SKM-1 (cell line): ENCODE measurements around the gene TADA3.

Experiments
- DNase-seq: peaks from one replicate; lab custom pipeline; 2025; ENCODE audit not compliant: unreplicated experiment; lab: John Stamatoyannopoulos, UW

Gene TADA3, protein sequence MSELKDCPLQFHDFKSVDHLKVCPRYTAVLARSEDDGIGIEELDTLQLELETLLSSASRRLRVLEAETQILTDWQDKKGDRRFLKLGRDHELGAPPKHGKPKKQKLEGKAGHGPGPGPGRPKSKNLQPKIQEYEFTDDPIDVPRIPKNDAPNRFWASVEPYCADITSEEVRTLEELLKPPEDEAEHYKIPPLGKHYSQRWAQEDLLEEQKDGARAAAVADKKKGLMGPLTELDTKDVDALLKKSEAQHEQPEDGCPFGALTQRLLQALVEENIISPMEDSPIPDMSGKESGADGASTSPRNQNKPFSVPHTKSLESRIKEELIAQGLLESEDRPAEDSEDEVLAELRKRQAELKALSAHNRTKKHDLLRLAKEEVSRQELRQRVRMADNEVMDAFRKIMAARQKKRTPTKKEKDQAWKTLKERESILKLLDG

GRCh38 chr3:9792405-9793160 is at the start of gene TADA3, which contains the start of gene ARPC4:
Gene TADA3, minus strand, starts transcription at chr3:9792473. Its CDS starts 1,007 bp downstream, at chr3:9791466.
Gene ARPC4, plus strand, starts transcription at chr3:9793082. Its CDS starts 40 bp downstream, at chr3:9793122.
- peak; percentile 95 for DNase-seq

DNA sequence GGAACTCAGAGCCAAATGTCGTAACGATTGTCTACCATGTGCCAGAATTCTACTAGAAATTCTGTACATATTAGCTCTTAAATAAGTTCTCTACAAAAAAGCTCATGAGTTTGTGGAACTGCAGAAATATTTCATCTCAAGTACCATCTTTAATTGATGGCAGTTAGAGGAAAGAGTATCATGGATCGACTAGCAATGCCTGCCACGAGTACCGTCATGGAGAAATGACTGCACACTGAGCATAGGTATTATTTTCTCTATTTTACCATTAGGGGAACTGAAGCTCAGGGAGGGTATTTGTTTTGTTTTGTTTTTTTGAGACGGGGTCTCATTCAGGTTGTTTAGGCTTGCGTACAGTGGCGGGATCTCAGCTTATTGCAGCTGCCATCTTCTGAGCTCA is 48.7 kb upstream of the TADA3 start:
- DNase-seq = no peak

DNA sequence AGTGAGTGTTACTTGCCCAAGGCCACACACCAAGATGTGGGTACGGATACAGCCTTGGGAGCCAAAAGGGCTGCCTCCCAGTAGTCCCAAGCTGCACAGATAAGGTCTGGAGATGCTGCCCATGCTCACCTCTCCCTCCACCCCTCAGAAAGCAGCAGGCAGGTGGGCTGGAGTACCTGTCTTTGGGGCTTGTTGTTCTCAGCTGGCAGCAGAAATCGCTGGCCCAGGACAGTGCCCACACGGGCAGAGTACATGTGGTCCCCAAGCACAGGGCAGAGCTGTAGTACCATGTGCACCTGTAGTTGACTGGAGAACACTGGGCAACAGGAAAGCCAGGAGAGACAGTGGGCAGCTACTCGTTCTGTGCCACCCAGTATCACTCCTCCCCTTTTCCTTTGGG is 46.6 kb upstream of the TADA3 start:
- no peak for DNase-seq

DNA sequence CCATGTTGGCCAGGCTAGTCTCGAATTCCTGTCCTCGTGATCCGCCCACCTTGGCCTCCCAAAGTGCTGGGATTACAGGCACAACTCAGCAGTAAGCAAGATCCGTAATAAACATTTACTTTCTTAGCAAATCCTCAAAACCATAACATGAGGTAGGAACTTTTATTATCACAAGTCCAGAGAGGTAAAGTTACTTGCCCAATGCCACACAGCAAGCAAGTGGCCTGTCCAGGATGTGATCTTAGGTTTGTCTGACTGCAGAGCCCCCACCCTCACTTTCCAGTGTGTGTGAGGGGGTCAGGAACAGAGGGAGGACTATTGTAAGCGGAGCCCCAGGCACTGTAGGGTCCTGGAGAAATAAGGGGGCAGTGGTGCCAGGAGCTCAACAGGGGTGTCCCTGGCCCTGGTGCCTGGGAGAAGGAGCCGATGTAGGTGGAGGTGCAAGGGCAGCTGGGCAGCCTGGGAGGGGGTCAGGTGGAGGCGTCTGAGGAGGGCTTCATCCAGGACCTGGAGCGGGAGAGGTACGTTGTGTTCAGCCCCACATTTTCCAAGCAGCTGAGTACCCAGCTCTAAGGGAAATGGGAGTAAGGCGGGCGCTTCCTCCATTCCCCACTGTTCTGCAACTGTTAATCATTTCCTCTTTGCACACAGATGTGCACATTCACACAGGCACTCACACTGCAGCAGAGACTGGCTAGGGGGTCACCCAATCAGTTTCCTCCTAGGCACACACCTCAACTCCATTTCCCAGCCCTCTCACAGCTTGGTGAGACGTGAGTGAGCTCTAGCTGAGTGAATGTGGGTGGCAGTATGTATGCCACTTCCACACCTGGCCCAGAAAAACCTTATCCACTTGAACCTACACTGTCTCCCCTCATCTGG is 45.7 kb upstream of the TADA3 start:
- DNase-seq = no peak

GRCh38 chr3:9834520-9835380 is 42.5 kb upstream of the TADA3 start:
- no peak for DNase-seq

DNA sequence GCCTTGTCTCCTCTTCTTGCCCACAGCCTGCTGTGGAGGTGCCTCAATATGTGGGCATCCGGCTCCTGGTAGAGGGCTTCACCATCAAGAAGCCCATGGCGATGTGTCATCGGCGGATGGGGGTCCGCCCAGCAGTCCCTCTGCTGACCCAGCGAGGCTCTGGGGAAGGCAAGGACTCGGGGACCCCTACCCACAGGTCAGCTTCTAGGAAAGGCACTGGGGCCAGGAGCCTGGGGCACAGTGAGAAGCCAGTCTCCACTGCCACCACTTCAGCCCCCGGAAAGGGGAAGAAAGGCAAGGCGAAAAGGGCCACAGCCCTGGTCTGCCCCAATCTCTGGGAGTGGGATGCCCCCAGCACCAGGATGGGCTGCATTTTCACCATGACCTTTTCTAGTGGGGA is 40.8 kb upstream of the TADA3 start:
- DNase-seq = no peak

DNA sequence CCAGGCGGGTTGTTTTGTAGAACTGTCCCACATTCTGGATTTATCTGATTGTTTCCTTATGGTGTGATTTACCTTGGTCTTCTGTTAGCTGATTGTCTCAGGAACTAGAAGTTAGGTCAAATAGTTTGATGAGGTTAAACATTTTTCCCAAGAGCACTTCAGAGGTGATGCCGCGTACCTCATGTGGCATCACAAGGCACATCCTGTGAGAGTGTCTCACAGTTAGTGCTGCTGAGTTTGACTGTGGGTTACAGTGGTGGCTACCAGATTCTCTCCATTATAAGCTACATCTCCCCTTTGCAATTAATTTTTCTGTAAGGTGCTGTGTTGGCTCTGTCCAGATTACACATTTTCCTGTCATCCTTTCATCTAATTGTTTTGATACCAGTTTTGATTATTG is 39.0 kb upstream of the TADA3 start:
- no peak for DNase-seq

DNA sequence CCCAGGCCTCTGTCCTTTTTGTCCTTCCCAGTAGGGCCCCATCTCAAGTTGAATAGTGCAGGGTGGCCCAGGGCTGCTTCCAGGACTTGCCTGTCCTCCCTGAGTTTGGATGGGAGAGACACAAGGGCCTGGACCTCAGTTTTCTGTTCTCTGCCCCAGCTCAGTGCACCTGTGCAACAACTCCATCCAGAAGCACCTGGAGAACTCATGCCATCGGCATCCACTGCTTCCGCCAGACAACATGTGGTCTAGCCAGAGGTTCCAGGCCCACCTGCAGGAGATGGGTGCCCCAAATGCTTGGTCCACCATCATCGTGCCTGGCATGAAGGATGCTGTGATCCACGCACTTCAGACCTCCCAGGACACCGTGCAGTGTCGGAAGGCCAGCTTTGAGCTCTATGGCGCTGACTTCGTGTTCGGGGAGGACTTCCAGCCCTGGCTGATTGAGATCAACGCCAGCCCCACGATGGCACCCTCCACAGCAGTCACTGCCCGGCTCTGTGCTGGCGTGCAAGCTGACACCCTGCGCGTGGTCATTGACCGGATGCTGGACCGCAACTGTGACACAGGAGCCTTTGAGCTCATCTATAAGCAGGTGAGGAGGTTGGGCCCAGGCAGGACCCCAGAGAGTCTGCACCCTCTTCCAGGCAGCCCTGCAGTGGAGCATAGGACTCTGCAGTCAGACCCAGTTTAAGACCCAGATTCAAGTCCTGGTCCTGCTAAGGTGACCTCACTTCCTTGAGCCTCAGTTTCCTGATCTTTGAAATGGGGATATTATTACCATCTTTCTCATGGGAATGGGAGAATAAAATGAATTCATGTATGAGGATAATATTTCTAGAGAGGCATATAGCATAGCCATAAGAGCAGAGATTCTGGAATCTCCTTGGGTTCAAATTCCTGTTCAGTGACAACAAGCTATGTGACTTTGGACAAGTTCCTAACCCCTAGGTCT is 36.8 kb upstream of the TADA3 start:
- no peak for DNase-seq

DNA sequence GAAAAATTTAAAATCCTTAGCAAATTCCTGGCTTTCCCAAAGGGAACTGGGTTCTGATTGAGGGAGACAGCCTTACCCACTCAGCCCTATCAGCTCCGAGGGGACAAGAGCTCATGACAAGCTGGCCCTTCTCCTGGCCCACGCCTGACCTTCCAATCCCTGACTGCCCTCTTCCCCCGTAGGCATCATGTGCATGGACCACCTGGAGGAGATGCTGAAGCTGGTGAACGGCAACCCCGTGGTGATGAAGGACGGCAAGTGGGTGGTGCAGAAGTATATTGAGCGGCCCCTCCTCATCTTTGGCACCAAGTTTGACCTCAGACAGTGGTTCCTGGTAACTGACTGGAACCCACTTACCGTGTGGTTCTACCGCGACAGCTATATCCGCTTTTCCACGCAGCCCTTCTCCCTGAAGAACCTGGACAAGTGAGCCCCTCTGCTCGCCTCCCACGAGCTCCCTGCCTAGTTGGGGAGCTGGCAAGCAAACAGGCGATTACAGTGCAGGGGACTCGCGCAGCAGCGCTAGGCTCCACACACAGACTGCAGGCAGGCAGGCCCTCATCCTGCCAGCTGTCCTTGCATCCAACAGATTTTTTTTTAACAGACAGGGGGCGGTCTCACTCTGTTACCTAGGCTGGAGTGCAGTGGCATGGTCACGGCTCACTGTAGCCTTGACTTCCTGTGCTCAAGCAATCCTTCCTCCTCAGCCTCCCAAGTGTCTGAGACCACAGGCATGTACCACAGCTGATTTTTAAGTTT is 34.7 kb upstream of the TADA3 start:
- peak; percentile 37 for DNase-seq

DNA sequence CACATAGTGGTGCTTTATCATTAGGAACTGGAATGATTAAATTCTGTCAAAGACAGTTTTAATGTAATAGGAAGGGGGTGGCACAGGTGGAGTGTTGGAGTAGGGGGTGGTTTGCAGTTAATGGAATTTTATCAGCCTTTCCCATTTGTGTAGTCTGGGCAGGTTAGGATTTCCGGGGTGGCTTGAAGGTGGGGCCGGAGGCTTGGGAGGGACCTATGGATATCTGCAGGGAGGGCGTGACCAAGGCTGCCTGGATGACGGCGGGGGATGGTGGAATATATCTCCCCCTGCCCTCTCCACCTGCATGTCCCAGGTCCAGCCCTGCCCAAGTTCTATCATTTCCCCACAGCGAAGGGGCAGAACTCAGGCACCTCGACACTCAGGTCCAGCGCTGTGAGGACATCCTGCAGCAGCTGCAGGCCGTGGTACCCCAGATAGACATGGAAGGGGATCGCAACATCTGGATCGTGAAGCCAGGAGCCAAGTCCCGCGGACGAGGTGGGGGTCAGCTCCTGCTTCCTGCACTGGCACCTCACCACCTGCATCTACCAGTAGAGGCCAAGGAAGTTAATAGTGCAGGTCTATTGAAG is 33.3 kb upstream of the TADA3 start:
- no peak for DNase-seq

DNA sequence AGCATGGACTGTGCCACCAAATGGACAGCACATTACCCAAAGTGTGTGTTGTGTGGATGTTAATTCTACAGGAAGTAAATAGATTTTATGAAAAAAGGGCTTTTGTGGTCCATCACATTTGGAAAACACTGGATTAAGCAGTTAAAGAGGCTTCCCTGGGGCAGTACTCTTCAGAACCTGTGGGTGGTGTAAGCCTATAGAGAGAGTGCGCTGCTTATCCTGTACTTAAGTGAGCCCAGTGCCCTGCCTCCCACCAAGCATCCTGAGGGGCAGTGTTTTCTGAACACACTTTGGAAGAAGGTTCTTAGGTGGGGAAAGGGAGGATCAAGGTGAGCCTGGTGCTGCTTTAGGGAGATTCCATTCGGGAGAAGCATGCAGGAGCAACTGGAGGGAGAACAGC is 28.7 kb upstream of the TADA3 start:
- no peak for DNase-seq

- no peak for DNase-seq
Measured at GRCh38 chr3:9820543-9820942, 28.3 kb upstream of the TADA3 start.

- DNase-seq = no peak
Measured at GRCh38 chr3:9818666-9819335, 26.5 kb upstream of the TADA3 start.

DNA sequence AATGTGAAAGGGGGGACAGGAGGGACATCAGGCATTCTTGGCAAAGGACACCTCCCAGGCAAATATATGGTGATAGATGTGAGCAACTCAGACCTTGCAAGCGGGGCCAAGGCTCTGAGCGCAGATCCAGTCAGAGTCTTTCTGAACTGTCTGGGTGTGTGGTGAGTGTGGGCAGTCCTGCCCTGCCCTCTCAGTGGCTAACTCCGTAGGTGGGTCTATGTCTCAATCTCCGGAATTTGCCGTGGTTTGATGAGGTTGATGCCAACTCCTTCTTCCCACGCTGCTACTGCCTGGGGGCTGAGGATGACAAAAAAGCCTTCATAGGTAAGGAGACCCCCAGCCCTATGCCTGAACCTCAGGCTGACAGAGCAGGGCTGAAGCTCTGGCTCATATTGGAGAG is 25.2 kb upstream of the TADA3 start:
- DNase-seq = no peak

DNA sequence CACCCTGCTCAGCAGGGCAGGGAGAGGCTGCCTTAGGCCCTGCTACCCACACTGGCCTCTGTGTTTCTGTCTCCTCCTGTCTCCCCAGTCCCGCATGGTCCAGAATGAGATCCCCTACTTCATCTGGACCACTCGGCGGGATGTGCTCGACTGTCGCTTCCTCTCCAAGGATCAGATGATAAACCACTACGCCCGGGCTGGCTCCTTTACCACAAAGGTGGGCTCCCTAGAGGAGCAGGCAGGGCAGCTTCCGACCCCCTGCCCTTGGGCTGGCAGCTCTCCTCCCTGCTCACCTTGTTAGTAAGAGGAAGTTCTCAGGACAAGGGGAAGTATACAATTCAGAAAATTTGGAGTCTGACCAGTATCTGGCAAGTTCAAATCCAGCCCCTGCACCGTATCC is 23.7 kb upstream of the TADA3 start:
- DNase-seq = no peak

DNA sequence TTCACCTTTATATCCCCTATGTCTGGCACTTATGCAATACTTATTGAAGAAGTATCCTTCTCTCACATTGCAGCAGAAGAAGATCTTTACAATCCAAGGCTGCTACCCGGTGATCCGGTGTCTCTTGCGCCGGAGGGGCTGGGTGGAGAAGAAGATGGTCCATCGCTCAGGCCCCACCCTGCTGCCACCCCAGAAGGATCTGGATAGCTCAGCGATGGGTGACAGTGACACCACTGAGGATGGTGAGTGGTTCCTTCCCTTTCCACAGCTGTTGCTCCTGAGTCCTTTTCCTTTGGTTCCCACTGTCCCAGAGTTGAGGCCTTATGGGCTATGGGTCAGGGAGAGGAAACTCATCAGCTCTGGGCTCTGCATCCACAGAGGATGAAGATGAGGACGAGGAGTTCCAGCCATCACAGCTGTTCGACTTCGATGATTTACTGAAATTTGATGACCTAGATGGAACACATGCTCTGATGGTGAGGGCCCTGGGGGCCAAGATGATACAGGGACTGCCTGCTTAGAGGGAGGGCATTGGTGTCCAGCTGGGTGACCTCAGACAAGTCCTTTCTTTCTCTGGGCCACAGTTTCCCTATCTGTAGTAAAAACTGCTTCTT is 20.7 kb upstream of the TADA3 start:
- no peak for DNase-seq

- DNase-seq = no peak
Measured at GRCh38 chr3:9810846-9811245, 18.6 kb upstream of the TADA3 start.
